Activated naive CD8-positive, alpha-beta T cell treated with anti-CD3 and anti-CD28 coated beads for 36 hours (primary cell): ENCODE results near the gene FRMD5. TPM values are rescaled to one million over a fixed set of nuclear protein-coding genes. Genes with fewer than 3 reads are reported as not detected.

Experiments used
- DNase-seq: peaks from one replicate; pipeline ENCODE4 v3.0.0; 2021
- H3K27ac Mint-ChIP-seq: one replicate; pipeline ENCODE4 v1.8.0; 2022; ENCODE audit warnings: mild to moderate bottlenecking, moderate library complexity, mixed read lengths
- H3K27me3 Mint-ChIP-seq: one replicate; pipeline ENCODE4 v1.8.0; 2022; ENCODE audit warnings: mild to moderate bottlenecking, mixed read lengths
- H3K36me3 Mint-ChIP-seq: one replicate; pipeline ENCODE4 v1.8.0; 2021; ENCODE audit warnings: mild to moderate bottlenecking, mixed read lengths
- H3K4me1 Mint-ChIP-seq: one replicate; pipeline ENCODE4 v1.8.0; 2021; ENCODE audit warnings: mixed read lengths
- H3K4me3 Mint-ChIP-seq: one replicate; pipeline ENCODE4 v1.8.0; 2022; ENCODE audit warnings: mild to moderate bottlenecking, moderate library complexity, mixed read lengths
- H3K9me3 Mint-ChIP-seq: one replicate; pipeline ENCODE4 v1.8.0; 2022; ENCODE audit warnings: mixed read lengths
- total RNA-seq, 2 experiments: library from RNA; stranded (reverse); gene quantifications; one replicate each; pipeline ENCODE4 v1.2.3, GENCODE V29; 2021

Gene FRMD5
- total RNA-seq, 2 experiments from 2014 or later, result 0.42 to 0.56 TPM

DNA sequence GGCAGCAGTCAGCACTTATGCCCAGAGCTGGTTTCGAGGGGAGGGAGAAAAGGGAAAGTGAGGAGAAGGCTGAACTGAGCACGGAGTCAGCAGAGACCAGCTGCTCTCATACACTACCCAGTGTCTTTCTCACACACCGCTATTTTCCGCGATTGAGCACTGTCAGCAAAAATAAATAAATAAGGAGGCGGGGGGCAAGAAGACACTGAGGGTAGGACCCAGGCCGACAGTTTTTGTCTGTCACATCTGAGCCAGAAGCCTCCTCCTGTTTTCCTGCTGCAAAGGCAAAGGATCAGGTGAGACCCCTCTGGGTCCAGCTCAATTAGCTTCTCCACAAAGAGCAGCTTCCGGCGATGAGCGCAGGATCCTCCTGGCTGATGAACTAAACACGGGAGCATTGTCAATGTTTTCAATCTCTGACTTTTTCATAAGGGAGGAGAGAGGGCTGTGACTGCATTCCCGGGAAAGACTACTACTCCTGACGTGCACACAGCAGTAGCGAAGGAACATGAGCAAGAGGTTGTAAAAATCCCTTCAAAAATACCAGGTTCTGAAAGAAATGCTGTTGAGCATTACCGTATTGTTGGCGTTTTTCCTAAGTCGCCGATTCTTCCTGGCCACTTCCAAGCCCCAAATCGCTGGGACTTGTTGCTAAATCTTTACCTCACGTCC lies 1.3 kb downstream of the FRMD5 start:
- Mint-ChIP-seq H3K4me3 (peak overlapping the region; percentile 86), H3K9me3 (no peaks in the 10 kb centered on the region), H3K4me1 (peaks cover 16% of the 10 kb centered on the region), H3K27ac (no peak overlapping the region), H3K36me3 (no peaks in the 10 kb centered on the region), H3K27me3 (peaks cover 65% of the 10 kb centered on the region)
- no peak for DNase-seq

- no peaks in the 10 kb centered on the region for H3K9me3 Mint-ChIP-seq
- no peaks in the 10 kb centered on the region for H3K36me3 Mint-ChIP-seq
- peaks cover 37% of the 10 kb centered on the region for H3K27me3 Mint-ChIP-seq
- no peak for DNase-seq
- H3K27ac Mint-ChIP-seq, result no peak overlapping the region
- H3K4me3 Mint-ChIP-seq, result no peak overlapping the region
- peaks cover 4% of the 10 kb centered on the region for H3K4me1 Mint-ChIP-seq
Measured at GRCh38 chr15:44188795-44189194, 6.3 kb downstream of the FRMD5 start.

- Mint-ChIP-seq H3K4me1 (no peaks in the 10 kb centered on the region), H3K36me3 (no peaks in the 10 kb centered on the region), H3K9me3 (no peaks in the 10 kb centered on the region), H3K27ac (no peak overlapping the region), H3K4me3 (no peak overlapping the region), H3K27me3 (peaks cover 25% of the 10 kb centered on the region)
- no peak for DNase-seq
Measured at GRCh38 chr15:44186705-44187104, 8.4 kb downstream of the FRMD5 start.

- peaks cover 20% of the 10 kb centered on the region for H3K27me3 Mint-ChIP-seq
- no peaks in the 10 kb centered on the region for H3K9me3 Mint-ChIP-seq
- no peak overlapping the region for H3K27ac Mint-ChIP-seq
- no peaks in the 10 kb centered on the region for H3K4me1 Mint-ChIP-seq
- DNase-seq, result no peak
- H3K4me3 Mint-ChIP-seq, result no peak overlapping the region
- no peaks in the 10 kb centered on the region for H3K36me3 Mint-ChIP-seq
Measured at GRCh38 chr15:44183363-44183762, 11.7 kb downstream of the FRMD5 start.

DNA sequence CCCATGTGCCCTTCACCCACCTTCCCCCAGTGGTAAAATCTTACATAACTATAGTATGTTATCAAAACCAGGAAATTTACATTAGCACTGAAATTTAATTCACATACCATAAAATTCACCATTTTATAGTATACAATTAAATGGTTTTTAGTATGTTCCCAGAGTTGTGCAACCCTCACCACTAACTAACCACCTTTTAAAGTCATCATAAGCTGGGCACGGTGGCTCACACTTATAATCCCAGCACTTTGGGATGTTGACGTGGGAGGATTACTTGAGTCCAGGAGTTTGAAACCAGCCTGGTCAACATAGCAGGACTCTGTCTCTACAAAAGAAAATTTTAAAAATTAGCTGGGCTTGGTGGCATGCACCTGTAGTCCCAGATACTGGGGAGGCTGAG lies 13.7 kb downstream of the FRMD5 start:
- DNase-seq, result no peak
- H3K36me3 Mint-ChIP-seq, result no peaks in the 10 kb centered on the region
- H3K4me1 Mint-ChIP-seq, result no peaks in the 10 kb centered on the region
- H3K27me3 Mint-ChIP-seq, result peaks cover 31% of the 10 kb centered on the region
- H3K4me3 Mint-ChIP-seq, result no peak overlapping the region
- H3K9me3 Mint-ChIP-seq, result no peaks in the 10 kb centered on the region
- H3K27ac Mint-ChIP-seq, result no peak overlapping the region

- no peak for DNase-seq
- no peak overlapping the region for H3K27ac Mint-ChIP-seq
- H3K4me1 Mint-ChIP-seq, result no peaks in the 10 kb centered on the region
- H3K9me3 Mint-ChIP-seq, result no peaks in the 10 kb centered on the region
- no peak overlapping the region for H3K4me3 Mint-ChIP-seq
- peaks cover 56% of the 10 kb centered on the region for H3K27me3 Mint-ChIP-seq
- H3K36me3 Mint-ChIP-seq, result no peaks in the 10 kb centered on the region
Measured at GRCh38 chr15:44177139-44177538, 17.9 kb downstream of the FRMD5 start.

GRCh38 chr15:44173813-44174212 lies 21.3 kb downstream of the FRMD5 start:
- no peak for DNase-seq
- H3K27ac Mint-ChIP-seq, result no peak overlapping the region
- H3K4me1 Mint-ChIP-seq, result no peaks in the 10 kb centered on the region
- no peaks in the 10 kb centered on the region for H3K9me3 Mint-ChIP-seq
- peaks cover 61% of the 10 kb centered on the region for H3K27me3 Mint-ChIP-seq
- no peaks in the 10 kb centered on the region for H3K36me3 Mint-ChIP-seq
- H3K4me3 Mint-ChIP-seq, result no peak overlapping the region

DNA sequence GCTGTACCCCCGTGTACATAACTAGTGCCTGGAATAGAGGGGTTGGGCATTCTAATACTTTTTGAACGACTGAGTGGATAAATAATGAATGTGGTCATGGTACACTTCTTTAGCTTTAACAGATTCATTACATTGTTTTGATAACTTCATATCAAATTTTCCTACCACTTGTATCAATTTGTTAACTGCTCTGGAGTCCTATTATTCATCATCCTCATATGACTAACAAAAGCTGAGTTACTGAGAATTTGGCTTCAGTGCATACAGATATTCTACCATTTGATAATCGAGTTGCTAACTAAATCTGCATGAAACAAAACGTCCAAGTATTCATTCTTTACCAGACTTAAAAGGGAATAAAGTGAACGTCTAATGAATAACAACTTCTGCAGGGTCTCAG lies 31.7 kb downstream of the FRMD5 start:
- H3K9me3 Mint-ChIP-seq, result no peaks in the 10 kb centered on the region
- H3K4me1 Mint-ChIP-seq, result no peaks in the 10 kb centered on the region
- H3K27ac Mint-ChIP-seq, result no peak overlapping the region
- no peaks in the 10 kb centered on the region for H3K36me3 Mint-ChIP-seq
- DNase-seq, result no peak
- H3K4me3 Mint-ChIP-seq, result no peak overlapping the region
- peaks cover 20% of the 10 kb centered on the region for H3K27me3 Mint-ChIP-seq

- Mint-ChIP-seq H3K27ac (no peak overlapping the region), H3K36me3 (no peaks in the 10 kb centered on the region), H3K4me1 (peaks cover 6% of the 10 kb centered on the region), H3K9me3 (no peaks in the 10 kb centered on the region), H3K4me3 (no peak overlapping the region), H3K27me3 (peaks cover 29% of the 10 kb centered on the region)
- DNase-seq, result no peak
Measured at GRCh38 chr15:44160796-44161195, 34.3 kb downstream of the FRMD5 start.

GRCh38 chr15:44159492-44159891 lies 35.6 kb downstream of the FRMD5 start:
- DNase-seq, result no peak
- Mint-ChIP-seq H3K27ac (no peak overlapping the region), H3K4me1 (peaks cover 6% of the 10 kb centered on the region), H3K4me3 (no peak overlapping the region), H3K27me3 (peaks cover 32% of the 10 kb centered on the region), H3K9me3 (no peaks in the 10 kb centered on the region), H3K36me3 (no peaks in the 10 kb centered on the region)

- Mint-ChIP-seq H3K4me1 (peaks cover 6% of the 10 kb centered on the region), H3K9me3 (no peaks in the 10 kb centered on the region), H3K27me3 (peaks cover 38% of the 10 kb centered on the region), H3K4me3 (no peak overlapping the region), H3K36me3 (no peaks in the 10 kb centered on the region), H3K27ac (no peak overlapping the region)
- no peak for DNase-seq
Measured at GRCh38 chr15:44158111-44158510, 37.0 kb downstream of the FRMD5 start.

DNA sequence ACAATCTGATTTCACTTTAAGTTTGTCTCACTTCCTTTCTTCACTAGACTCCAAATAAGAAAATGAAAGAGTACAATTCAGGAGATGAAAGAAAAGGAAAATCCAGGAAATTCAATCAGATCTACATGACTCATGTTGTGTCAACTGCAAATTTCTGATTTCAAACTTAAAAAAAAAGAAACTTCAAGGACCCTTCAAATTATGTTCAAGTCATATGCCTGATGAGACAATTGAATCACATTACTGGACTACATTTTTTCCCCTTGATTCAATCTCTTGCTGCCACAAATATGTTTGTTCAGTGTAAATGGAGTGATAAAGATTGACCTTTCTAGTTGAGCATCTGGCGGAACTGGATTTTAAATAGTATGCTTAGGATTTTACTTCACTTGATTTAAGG lies 37.4 kb downstream of the FRMD5 start:
- H3K9me3 Mint-ChIP-seq, result no peaks in the 10 kb centered on the region

GRCh38 chr15:44153352-44153751 lies 41.7 kb downstream of the FRMD5 start:
- H3K27ac Mint-ChIP-seq, result no peak overlapping the region
- H3K9me3 Mint-ChIP-seq, result no peaks in the 10 kb centered on the region
- H3K4me1 Mint-ChIP-seq, result peaks cover 6% of the 10 kb centered on the region
- H3K36me3 Mint-ChIP-seq, result no peaks in the 10 kb centered on the region
- H3K4me3 Mint-ChIP-seq, result no peak overlapping the region
- peaks cover 43% of the 10 kb centered on the region for H3K27me3 Mint-ChIP-seq
- DNase-seq, result no peak

More for the DNA sequence above, 37.4 kb downstream of the FRMD5 start:
- peaks cover 6% of the 10 kb centered on the region for H3K4me1 Mint-ChIP-seq
- H3K4me3 Mint-ChIP-seq, result no peak overlapping the region
- H3K36me3 Mint-ChIP-seq, result no peaks in the 10 kb centered on the region
- no peak overlapping the region for H3K27ac Mint-ChIP-seq
- peaks cover 42% of the 10 kb centered on the region for H3K27me3 Mint-ChIP-seq
- no peak for DNase-seq

DNA sequence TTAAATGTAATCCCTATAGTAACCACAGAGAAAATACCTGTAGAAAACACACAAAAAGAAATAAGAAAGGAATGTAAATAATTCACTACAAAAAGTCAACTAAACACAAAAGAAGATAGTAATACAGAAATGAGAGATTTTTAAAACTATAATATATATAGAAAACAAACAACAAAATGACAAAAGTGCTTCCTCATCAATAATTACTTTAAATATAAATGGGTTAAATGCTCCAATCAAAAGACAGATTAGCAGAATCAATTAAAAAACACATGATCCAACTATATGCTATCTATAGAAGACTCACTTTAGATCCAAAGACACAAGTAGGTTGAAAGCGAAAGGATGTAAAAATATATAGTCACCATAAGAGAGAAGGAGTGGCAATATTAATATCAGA lies 45.8 kb downstream of the FRMD5 start:
- Mint-ChIP-seq H3K4me1 (no peaks in the 10 kb centered on the region), H3K27me3 (peaks cover 35% of the 10 kb centered on the region), H3K36me3 (no peaks in the 10 kb centered on the region), H3K9me3 (no peaks in the 10 kb centered on the region), H3K27ac (no peak overlapping the region), H3K4me3 (no peak overlapping the region)
- no peak for DNase-seq

GRCh38 chr15:44148580-44148979 lies 46.5 kb downstream of the FRMD5 start:
- DNase-seq, result no peak
- H3K36me3 Mint-ChIP-seq, result no peaks in the 10 kb centered on the region
- H3K27me3 Mint-ChIP-seq, result peaks cover 34% of the 10 kb centered on the region
- H3K4me3 Mint-ChIP-seq, result no peak overlapping the region
- no peaks in the 10 kb centered on the region for H3K9me3 Mint-ChIP-seq
- H3K4me1 Mint-ChIP-seq, result no peaks in the 10 kb centered on the region
- H3K27ac Mint-ChIP-seq, result no peak overlapping the region

GRCh38 chr15:44147636-44148035 lies 47.4 kb downstream of the FRMD5 start:
- Mint-ChIP-seq H3K9me3 (no peaks in the 10 kb centered on the region), H3K27ac (no peak overlapping the region), H3K27me3 (peaks cover 26% of the 10 kb centered on the region), H3K4me3 (no peak overlapping the region), H3K4me1 (no peaks in the 10 kb centered on the region), H3K36me3 (no peaks in the 10 kb centered on the region)
- no peak for DNase-seq
